NCI-H1436 (cell line): ENCODE measurements around the gene COG2.
"Not testable (repeated sequence)": the region's sequence is repeated elsewhere in the genome, so short reads cannot be mapped to it uniquely, and the experiment has no call there.

ENCODE experiments used
- DNase-seq: peaks from one replicate; lab custom pipeline; 2025; lab: John Stamatoyannopoulos, UW

The COG2 gene

DNA sequence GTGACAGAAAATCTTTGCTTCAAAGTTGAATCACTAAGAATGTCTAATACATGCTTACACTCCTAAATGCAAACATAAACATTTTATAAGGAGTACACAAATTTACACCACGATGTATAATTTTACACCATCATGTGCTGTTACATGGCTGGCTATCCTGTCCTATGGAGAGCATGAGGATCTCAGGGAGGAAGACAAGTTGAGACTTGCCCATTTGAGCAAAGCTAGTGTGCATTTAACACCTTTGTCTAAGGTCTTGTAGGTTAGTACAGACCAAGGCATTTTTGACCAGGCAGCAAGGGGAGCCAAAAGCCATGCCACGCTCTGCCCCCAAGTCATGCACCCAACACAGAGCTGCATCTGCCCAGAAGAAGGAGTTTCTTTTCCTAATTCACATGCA, 14.5 kb upstream of the COG2 start:
- DNase-seq: no peak

DNA sequence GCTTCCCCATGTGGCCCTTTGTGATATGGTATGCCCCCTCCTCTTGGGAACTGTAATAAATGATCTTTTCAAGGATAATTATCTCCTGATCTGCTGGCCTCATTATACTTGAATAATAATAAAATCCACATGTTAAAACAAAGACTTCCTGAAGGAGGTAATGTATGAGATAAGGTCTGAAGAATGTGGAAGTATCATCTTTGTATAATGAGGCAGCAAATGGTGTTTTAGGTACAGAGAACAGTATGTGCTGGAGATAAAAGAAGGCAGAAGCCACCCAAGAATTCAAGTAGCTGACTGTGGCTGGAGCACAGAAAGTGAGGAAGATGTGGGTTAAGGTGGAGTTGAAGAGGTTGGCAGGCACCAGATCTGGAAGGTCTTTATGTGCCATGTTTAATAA, 12.8 kb upstream of the COG2 start:
- DNase-seq: no peak

DNA sequence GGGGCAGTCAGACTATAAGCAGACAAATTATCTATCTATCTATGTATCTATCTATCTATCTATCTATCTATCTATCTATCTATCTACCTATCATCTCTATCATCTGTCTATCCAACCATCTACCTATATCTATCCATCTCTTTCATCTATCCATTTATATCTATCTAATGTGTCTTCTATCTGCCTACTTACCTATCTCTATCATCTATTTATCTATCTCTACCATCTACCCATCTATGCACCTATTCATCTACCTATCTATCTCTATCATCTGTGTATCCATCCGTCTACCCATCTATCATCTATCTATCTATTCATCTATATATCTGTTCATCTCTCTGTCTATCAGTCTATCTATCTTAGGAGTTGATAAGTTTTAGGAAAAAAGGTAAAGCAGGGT, 10.8 kb upstream of the COG2 start:
- no peak for DNase-seq

DNA sequence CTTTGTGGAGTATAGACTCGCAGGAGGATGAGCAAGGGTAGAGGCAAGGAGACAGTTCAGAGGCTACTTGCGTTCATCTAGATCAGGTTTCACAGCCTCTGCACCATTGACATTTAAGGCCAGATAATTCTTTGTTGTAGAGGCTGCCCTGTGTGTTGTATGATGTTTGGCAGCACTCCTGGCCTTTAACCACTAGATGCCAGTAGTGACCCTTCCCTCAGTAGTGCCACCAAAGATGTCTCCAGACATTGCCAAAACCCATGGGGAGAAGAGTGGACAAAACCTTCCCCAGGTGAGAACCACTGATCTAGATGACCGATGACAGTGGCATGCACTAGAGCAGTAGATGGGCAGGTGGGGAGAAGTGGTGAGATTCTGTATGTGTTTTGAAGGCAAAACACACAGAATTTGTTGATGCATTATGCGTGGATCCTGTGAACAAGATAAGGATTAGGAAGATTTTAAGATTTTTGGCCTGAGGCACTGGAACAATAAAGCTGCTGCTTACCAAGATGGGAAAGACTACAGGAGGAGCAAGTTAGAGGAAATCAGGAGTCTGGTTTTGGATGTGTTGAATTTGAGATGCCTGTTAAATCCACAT, 9.9 kb upstream of the COG2 start:
- peak; percentile 24 for DNase-seq

DNA sequence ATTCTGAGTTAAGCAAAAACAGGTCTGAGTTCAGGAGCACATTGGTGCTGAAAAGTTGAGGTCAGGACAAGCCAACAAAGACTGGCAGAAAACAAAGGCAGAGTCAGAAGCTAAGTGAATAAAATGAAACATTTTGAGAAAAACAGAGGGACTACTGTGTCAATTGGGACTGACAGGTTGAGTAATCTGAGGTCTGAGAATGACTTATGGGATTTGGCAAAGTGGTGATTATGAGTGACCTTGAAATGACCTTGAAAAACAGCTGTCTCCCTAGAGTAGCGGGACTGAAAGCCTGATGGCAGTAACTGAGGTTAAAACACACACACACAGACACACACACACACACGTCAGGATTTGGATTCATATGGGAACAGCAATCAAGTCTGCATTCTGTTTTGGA, 8.8 kb upstream of the COG2 start:
- no peak for DNase-seq

DNA sequence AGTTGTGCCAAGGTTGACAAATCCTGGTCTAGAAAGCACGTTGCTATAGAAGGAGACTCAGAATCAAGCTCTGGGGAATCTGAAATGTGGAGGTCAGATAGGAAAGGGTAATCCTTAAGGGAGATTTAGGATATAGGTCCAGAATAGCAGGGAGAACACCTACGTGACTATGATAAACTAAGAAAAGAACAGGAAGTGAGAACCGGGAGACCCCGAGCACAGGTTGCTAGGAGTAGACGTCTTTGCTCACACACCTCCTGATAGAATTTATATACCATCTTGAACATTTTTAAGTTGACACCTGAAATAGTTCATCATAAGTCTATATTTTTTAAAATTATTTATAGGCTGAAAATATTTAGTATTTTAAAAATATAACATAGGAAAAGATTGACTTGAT, 7.9 kb upstream of the COG2 start:
- DNase-seq: no peak

DNA sequence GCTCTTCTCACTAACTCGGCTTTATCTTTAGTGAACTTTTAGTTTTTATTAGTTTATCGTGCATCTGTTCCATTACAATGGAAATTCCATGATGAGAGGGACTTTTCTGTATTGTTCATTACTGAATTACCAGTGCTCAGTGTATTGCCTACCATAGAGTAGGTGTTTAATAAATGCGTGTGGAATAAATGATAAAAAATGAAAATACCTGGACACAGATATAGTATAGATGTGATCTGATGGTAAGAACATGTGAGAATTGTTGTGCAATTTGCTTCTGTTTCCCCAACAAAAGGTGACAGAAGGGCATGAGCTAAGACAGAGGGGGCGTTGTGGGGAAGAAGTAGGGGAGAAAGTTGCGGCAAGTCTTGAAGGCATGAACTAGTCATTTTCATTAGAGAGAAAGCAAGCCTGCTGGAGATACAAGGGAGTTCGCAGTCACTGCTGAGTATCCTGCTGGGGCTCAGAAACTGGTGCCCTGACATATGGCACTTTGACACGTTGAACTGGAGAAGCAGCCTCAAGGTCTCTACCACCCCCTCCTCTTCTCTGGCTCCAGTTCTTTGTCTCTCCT, 5.6 kb upstream of the COG2 start:
- no peak for DNase-seq

DNA sequence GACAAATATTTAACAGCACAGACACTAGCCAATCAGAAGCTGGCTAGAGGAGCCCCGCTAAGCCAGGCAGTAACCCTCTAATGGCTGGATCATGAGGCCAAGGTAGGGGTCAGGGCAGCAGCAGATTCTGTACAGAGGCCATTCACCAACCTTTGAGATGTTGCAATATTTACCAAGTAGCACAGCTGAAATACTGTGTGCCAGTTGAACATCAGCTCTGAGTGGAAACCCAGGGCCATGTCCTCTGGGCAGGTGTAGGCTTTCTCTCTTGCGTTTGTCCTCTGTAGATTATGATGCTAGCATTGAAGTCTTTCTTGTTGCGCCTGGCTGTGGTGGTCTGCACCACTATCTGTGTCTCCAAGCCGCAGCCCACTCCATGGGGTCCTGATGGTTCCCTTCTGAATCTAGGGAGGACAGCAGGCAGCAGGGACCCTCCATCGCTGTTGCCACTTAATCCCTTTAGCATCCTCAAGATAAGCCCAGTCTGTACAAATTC, 2.5 kb upstream of the COG2 start:
- no peak for DNase-seq

DNA sequence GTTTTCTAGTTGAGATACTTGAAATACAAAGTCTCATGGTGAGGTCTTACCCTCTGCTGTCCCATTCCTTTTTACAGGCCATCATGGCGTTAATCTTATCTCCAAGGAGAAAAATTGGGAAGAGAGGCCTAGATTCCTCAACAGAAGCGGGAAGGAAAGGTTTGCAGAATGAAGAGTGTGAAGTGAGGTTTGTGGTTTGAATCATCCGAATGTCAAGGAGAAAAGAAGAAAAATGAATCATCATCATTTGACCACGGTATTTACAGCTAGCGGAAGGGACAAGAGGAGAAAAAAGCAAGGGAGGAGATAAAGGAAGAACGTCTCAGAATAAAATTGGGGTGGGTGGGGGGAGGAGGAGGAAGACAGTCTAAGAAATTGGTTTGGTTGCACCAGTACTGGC, 935 bp upstream of the COG2 start:
- DNase-seq: no peak

DNA sequence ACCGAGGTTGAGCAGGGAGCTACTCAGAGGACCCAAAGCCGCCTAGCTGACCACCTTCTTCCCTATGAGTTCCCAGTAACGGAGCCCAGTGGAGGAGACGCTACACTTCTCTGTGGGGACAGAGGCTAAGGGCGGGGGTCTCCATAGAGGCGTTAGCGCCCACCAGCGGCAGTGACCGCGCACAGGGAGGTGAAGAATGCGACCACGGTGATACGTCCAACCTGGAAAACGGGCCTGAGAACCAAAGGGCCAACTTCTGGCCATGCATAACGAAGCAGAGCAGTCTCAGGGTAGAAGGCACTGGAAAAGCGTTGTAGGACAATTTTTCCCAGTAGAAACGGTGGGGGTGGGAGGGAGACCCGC, 400 bp upstream of the COG2 start:
- DNase-seq: no peak

DNA sequence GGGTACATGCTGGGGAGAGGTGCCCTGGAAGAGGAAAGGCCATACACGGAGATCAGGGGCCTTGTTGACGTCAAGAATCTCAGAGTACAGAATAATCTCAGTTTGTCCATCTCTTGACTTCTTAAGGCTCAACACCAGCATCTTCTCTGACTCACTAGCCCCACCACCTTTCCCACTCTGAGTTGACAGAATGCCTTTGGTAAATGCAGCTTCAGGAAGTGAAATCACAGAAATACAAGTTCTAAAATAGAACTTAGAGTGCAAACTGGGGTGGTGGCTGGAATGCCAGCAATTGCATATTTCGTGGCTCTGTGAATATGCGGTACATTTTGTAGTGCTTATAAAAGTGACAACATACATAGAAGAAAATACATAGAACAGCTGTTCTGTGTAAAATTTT, 1.6 kb downstream of the COG2 start:
- DNase-seq: no peak

DNA sequence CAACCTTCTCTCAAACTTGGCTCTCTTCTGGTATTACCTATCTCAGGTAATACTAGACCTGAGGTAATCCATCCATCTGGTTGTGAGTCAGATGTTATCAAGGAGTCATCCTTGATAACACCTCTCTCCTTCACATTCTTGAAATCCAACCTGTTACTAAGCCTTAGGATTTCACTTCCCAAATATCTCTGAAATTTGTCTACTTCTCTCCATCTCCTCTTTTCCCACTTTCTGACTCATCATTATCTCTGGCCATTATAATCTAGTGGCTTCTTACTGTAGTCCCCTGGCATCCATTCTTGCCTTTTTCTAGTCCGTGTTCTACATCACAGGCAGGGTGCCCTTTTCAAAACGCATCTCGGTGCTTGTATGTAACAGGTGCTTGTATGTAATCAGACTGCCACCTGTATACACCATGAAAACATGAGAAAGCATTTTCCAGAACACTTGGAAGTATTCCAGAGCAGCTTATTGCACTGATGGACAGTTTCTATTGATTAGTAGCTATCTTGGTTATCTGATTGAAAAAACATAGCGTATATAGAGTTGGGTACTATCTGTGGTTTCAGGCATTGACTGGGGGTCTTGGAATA, 4.5 kb downstream of the COG2 start:
- DNase-seq: no peak

DNA sequence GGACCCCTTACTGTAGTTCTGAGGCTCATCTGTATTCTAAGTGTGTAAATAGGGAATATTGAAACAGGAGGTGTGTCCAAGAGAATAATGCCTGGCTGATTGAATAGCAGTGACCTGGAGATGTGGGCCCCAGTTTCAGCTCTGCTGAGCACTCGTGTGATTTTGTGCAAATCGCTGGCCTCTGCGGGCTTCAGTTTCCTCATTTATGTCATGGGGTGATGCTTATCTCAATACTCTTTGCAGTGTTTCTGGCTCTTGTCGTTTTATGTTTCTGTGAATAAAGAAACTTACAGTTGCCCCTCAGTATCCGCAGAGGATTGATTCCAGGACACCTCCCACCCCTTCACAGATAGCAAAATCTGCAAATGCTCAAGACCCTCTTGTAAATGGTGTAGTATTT, 5.0 kb downstream of the COG2 start:
- DNase-seq: no peak

DNA sequence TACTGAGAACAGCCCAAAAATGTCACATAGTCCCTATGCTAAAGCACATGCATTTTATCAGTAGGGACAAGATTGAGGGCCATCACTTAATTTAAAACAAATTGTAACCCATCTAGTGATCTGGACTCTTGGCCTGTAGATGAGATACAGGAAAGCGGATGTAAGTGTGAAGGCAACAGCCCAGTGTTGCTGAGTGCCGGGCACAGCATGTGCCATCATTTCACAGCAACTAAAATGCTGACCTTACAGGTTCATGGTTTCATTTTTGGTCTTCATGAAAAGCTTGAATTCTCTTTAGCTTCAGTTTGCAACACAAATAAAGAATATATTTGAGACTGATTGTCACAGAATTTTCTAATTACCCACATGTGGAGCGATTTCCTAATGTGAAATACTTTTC, 5.8 kb downstream of the COG2 start:
- DNase-seq: no peak

DNA sequence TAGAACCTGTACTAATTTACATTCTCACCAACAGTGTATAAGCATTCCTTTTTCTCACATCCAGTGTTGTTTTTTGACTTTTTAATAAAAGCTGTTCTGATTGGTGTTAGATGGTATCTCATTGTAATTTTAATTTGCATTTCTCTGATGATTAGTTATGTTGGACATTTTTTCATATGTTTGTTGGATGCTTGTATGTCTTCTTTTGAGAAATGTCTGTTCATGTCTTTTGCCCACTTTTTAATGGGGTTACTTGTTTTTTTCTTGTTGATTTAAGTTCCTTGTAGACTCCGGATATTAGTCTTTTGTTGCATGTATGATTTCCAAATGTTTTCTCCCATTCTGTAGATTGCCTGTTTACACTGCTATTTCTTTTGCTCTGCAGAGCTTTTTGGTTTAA, 8.0 kb downstream of the COG2 start:
- DNase-seq: no peak

DNA sequence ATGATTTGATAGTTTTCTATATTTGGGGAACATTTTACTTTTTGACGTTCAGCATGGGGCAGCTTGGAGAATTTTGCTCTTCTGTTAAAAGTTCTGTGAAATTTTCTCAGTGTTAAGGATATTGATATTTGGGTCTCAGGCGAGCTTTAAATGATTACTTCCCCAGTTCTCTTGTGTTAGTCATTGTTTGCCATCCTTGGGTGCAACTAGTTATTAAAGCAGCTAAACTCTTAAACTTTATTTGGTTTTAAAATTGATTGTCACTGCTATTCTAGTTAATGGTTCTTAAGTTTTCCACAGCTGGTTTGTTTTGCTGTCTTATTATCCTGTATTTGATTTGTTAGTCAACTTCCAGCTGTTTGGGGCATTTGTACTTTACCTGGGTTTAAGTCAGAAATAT, 9.0 kb downstream of the COG2 start:
- no peak for DNase-seq

DNA sequence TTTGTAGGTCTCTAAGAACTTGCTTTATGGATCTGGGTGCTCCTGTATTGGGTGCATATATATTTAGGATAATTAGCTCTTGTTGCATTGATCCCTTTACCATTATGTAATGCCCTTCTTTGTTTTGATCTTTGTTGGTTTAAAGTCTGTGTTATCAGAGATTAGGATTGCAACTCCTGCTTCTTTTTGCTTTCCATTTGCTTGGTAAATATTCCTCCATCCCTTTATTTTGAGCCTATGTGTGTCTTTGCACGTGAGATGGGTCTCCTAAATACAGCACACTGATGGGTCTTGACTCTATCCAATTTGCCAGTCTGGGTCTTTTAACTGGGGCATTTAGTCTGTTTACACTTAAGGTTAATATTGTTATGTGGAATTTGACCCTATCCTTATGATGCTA, 14.4 kb downstream of the COG2 start:
- DNase-seq: not testable (repeated sequence)

DNA sequence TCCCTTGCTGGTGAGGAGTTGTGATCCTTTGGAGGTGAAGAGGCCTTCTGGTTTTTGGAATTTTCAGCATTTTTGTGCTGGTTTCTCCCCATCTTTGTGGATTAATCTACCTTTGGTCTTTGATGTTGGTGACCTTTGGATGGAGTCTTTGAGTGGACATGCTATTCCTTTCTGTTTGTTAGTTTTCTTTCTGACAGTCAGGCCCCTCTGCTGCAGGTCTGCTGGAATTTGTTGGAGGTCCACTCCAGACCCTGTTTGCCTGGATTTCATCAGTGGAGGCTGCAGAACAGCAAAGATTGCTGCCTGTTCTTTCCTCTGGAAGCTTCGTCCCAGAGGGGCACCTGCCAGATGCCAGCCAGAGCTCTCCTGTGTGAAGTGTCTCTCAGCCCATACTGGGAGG, 15.8 kb downstream of the COG2 start:
- not testable (repeated sequence) for DNase-seq

DNA sequence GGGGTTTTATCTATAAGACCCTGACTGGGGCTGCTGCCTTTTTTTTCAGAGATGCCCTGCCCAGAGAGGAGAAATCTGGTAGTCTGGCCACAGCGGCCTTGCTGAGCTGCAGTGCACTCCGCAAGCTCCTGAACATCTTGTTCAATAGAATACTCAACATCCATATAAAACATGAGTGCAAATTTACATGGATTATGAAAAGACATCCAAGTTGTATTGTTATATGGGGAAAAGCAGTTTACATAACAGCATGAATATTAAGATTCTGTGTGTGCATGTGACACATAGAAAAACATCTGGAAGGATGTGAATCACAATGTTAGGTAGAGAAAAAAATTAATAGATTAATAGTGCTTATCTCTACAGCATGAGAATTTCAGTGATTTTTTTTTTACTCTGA, 16.4 kb downstream of the COG2 start:
- no peak for DNase-seq

DNA sequence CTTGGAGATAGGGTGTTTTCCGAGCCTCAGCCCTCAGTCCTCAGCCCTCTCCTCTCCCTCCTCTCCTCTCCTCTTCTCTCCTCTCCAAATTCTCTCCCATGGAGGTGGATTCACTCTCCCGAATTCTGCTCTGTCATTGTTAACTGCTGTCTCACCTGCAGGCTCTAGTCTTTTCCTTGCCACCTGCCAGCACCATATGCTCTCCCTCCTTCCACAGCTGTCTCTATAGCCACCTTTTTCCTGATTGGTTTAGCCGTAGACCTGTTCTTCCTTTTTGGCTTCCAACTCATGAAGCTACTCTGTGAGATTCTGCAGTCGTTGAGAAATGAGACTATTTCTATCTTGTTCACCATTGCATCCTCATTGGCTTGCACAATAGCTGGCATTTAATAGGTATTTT, 19.7 kb downstream of the COG2 start:
- no peak for DNase-seq

DNA sequence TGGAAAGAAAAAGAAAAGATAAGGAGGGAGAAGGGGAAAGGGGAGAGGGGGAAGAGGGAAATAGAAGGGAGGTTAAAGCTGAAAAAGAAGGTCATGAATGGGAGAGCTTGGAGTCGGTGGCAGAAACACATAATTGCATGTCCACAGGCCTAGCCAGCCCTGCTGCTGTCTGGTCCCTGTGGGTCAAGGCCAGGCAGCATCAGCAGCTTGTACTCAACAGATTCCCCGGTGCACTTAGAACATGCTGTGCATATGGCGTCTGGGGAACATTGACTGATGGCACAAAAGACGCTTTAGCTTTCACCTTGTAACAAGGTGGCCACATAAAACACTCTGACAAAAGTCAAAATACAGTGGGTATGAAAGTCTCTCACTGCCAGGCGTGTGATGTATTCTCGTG, 25.9 kb downstream of the COG2 start:
- DNase-seq: no peak

DNA sequence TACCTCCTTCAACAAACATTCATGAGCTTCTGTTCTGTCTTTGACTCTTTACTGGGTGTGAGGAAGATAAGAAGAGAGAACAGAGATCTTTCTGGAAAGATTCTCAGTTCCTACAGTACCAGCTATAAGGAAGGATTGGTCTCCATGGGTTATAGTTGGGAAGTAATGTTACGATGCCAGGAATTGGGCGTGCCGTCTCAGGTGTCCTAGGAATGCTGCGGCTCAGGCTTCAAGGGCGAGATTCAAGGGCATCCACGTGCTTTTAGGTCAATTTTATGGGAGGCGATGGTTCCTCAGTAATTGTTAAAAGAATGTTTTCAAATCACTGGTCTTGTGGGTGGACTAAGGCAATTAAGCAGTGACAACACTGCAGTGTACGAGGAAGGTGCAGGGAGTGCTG, 27.3 kb downstream of the COG2 start:
- no peak for DNase-seq

DNA sequence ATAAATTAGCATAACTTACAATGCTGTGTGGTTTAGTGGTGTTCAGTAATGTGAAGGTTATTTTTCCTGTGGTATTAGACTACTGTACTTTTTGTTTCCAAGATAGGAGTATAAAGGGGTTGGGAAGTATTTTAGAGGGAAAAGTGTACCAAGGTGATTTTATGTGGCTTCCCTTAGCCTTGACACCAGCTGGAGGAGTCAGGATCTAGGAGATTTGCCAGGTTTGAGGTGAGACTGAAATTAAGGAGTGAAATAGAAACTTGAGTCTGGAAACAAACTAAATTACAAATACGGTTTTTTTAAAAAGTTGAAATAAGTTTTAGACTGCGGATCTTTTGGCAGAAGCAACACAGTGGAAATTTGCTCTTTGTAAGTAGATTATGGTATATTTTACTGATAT, 32.3 kb downstream of the COG2 start:
- no peak for DNase-seq

DNA sequence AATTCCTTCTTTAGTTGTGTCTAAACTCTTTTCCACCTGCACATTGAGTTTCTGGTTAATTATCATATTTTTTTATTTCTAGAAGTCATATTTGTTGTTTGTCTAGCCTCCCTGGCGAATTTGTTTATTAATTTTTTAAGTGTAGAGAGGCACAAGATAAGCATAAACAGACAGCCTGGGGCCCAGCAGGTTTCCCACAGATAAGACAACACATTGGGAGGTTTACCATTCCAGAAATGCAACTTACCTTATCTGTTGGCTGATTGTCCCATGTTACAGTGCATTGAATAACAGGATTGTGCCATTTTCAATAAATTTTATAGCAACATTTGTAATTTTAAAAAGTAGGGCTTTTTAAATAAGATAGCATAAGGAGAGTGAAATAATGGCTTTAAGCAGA, 34.9 kb downstream of the COG2 start:
- no peak for DNase-seq
